GM12874 (cell line): ENCODE results near the gene ZC3H7B.

Experiments
- TF ChIP-seq, protein P1 (sequence below): IDR thresholded peaks from 2 replicates; pipeline ENCODE4 v1.5.1; 2011; ENCODE audit warnings: low read depth, mild to moderate bottlenecking, control low read depth, low read length, moderate library complexity; ENCODE audit not compliant: insufficient read depth

Gene ZC3H7B

DNA sequence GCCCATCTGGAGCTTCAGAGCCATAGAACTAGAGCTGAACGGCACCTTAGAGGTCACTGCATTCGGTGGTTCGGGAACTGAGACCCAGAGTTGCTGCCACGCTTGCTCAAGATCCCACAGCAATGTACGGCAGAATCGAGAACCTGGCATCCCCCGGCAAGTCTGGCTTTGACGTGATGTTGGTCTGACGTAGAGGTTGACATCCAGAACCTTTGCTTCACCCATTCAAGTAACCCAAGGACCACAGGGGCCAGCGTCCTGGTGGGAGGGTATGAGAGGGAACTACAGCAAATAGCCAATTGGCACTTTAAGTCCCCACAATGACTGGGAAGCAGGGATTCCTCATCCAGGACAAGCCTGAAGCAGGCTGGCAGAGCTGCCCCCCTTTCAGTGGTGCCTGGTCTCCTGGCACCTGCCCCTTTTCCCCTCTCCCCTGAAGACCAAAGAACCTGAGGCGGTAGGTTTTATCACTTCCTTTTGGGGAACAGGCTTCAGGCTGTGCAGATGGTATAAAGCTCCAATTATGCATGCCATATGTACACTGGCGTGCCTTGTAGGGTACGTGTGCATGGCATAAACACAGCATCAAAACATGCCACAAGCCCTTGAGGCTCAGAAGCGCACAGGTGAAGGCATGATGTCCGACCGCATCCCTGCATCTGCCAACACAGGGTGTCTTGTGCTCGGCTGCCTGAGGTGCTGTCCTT is 65.2 kb downstream of the ZC3H7B start:
- TF ChIP-seq, protein P1, sequence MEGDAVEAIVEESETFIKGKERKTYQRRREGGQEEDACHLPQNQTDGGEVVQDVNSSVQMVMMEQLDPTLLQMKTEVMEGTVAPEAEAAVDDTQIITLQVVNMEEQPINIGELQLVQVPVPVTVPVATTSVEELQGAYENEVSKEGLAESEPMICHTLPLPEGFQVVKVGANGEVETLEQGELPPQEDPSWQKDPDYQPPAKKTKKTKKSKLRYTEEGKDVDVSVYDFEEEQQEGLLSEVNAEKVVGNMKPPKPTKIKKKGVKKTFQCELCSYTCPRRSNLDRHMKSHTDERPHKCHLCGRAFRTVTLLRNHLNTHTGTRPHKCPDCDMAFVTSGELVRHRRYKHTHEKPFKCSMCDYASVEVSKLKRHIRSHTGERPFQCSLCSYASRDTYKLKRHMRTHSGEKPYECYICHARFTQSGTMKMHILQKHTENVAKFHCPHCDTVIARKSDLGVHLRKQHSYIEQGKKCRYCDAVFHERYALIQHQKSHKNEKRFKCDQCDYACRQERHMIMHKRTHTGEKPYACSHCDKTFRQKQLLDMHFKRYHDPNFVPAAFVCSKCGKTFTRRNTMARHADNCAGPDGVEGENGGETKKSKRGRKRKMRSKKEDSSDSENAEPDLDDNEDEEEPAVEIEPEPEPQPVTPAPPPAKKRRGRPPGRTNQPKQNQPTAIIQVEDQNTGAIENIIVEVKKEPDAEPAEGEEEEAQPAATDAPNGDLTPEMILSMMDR = no peak

DNA sequence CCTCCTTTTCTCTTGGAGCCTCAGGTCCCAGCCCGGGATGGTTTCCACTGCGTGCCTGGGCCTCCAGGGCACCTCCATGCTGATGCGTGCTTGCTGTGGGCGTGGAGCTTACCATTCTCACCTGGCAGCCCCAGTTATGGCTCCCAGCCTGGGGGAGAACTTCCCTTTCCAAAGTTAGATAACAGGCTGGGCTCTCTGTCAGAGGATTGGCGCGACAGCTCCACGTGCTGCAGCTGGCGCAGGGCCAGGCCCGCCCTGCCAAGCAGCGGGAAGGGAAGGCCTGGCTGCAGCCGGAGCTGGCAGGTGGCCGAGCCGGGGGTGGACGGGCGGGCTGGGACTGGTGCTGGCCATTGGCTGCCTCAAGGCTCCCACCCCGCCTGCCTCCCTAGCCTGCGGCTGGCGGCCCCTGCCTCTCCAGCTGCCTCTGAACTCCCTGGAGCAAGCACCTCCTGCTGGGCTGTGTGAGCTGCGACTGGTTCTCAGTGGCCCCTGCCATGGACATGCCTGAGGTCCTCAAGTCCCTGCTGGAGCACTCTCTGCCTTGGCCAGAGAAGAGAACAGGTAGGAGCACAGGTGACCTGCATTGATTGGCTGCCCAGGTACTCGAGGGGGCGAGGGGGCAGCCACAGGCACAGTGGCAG is 65.8 kb downstream of the ZC3H7B start:
- TF ChIP-seq, protein P1 = no peak

GRCh38 chr22:41367680-41368542 is 66.6 kb downstream of the ZC3H7B start:
- TF ChIP-seq, protein P1 = no peak

DNA sequence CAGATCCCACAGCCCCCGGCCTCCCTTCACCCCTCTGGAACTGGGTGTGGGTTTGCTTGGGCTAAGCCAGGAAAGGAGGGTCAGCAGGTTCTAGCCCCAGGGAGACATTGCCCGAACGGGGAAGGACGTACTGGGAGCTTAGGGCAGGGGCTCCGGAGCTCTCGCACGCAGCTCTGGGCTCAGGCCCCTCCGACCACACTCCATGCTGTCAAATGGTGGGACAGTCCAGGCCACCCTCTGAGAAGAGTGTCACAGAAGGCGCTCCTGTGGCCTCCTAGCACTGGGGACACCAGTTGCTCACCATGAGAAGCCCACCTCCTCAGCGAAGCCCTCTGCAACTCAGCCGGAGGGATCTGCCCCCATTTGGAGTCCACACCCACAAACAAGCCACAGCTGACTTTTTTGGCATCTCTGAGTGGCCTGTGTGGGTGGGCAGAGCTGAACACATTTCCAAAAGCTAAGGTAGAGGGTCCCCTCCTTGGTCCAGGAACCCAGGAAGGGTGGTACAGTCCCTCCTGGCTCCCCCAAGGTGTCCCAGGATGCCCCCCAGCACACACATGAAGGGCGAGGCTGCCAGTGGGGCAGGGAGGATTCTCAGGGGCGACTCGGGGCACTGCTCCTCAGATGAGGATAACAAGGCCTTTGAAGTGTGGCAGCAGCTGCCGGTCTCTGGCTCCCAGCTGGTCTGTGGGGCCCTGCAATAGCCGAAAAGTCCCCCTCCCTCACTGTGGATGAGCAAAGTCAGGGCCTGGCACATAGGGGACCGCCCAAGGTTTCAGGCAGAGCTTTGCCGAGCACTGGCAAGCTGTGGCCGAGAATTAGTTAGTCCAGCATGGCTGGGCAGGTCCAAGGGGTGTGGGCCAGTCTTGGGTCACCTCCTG is 67.5 kb downstream of the ZC3H7B start:
- TF ChIP-seq, protein P1 = no peak

- TF ChIP-seq, protein P1 = no peak
These were observed 68.1 kb downstream of the ZC3H7B start for GRCh38 chr22:41369424-41369745.

- TF ChIP-seq, protein P1 = no peak
These were observed 68.5 kb downstream of the ZC3H7B start for GRCh38 chr22:41369837-41370236.
